Limb (tissue), 2 donors: ENCODE data around the gene CALCOCO2.
"Not testable (repeated sequence)": the region's sequence is repeated elsewhere in the genome, so short reads cannot be mapped to it uniquely, and the experiment has no call there.

Experiments
- DNase-seq, 2 donors: peaks; one replicate each; pipeline ENCODE4 v3.0.0-alpha.2; 2016; ENCODE audit errors: extremely low spot score in 2 of 2

Gene CALCOCO2

GRCh38 chr17:48820936-48821335 is 9.9 kb upstream of the CALCOCO2 start:
- not testable (repeated sequence) for DNase-seq

- no peak for DNase-seq
Measured at GRCh38 chr17:48825446-48826381, 5.1 kb upstream of the CALCOCO2 start.

DNA sequence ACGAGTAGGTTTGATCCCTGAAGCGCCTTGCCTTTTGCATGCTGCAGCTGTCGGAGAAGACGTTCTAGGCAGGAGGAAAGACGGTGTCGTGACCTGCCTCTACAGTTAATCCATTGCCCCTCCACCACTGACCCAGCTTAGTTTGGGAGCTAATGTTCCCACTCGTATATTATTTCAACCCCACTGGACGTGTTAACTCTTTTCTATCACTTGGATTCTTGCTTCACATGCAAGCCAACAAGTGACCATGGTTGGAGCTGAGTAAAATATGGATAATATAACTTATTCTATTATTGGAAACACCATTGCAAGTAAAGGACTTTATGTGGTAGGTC is 681 bp downstream of the CALCOCO2 start:
- DNase-seq, result no peak

GRCh38 chr17:48834973-48835372 is 4.1 kb downstream of the CALCOCO2 start:
- DNase-seq, result no peak

DNA sequence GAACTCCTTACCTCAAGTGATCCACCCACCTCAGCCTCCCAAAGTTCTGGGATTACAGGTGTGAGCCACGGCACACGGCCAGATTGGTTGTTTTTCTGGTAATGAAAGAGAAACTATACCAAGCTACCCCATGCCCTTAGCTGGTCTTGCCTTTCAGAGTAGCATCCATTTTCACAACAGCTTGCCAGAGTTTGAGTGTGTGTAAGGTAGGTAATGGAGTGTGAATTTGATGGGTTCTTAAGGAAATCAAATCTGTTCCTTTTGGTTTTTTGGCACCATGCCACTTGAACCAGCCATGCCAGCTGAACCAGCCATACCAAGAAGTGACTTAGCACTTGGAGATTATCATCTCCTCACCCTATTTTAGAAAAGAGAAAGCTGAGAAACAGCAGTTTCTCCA is 5.1 kb downstream of the CALCOCO2 start:
- DNase-seq, result no peak

- not testable (repeated sequence) for DNase-seq
Measured at GRCh38 chr17:48837458-48837857, 6.6 kb downstream of the CALCOCO2 start.

- no peak for DNase-seq
Measured at GRCh38 chr17:48840441-48840840, 9.6 kb downstream of the CALCOCO2 start.

- DNase-seq, result no peak
Measured at GRCh38 chr17:48841395-48841831, 10.6 kb downstream of the CALCOCO2 start.

DNA sequence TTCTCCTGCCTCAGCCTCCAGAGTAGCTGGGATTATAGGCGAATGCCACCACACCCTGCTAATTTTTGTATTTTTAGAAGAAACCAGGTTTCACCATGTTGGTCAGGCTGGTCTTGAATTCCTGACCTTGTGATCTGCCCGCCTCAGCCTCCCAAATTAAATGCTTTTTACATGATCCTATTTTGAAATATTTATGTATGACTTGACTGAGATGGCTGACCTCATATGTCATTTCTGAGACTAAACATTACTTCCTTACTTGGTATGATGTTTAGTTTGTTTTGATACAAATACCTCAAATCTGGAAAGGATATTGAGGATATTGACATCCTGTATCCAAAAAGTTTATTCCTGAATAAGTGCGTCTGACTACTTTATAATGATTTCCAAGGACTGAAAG is 11.9 kb downstream of the CALCOCO2 start:
- DNase-seq, result no peak

- no peak for DNase-seq
Measured at GRCh38 chr17:48843187-48843900, 12.5 kb downstream of the CALCOCO2 start.

DNA sequence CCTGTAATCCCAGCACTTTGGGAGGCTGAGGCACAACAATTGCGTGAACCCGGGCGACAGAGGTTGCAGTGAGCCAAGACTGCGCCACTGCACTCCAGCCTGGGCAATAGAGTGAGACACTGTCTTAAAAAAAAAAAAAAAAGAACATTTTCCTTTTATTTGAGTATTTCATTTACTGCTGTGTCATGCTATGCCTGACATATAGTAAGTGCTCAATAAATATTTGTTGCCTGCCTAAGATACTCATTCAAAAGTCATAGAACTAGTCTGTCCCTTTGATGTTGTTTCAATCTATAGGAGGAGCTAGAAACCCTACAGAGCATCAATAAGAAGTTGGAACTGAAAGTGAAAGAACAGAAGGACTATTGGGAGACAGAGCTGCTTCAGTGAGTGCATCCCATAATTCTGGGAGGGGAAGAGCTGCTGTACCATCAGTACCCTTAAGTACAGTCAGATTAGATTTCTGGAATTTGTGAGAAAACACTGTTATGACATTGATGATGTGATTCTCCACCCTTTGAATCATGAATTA is 20.0 kb downstream of the CALCOCO2 start:
- no peak for DNase-seq

- no peak for DNase-seq
Measured at GRCh38 chr17:48854774-48855476, 24.1 kb downstream of the CALCOCO2 start.

DNA sequence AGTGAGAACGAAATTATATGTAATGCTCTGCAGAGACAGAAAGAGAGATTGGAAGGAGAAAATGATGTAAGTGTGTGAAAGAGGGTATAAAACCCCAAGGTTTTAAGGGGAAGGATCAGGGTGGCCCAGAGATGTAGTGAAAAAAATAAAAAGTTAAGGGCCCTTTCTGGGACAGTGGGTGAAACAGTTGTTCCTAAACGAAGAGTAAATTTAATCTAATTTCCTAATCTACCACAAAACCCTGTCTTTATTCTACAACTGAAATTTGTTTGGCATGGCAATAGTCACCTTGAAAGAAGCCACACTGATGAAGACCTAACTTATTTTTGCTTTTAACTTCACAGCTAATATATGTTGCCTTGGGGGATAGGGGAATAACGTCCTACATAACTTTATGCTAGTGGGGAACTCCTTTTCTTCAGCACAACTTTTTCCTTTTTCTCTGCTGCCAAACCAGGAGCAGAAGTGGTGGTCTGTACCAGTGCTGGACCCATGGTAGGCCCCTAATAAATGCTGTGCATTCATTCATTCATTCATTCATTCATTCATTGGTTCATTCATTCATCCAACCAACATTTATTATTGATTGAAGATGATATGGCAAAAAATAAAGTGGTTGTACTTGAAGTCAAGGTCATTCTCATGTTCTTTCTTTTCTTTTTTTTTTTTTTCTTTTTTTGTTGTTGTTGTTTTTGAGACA is 25.4 kb downstream of the CALCOCO2 start:
- no peak for DNase-seq

- no peak for DNase-seq
Measured at GRCh38 chr17:48860034-48860433, 29.2 kb downstream of the CALCOCO2 start.

DNA sequence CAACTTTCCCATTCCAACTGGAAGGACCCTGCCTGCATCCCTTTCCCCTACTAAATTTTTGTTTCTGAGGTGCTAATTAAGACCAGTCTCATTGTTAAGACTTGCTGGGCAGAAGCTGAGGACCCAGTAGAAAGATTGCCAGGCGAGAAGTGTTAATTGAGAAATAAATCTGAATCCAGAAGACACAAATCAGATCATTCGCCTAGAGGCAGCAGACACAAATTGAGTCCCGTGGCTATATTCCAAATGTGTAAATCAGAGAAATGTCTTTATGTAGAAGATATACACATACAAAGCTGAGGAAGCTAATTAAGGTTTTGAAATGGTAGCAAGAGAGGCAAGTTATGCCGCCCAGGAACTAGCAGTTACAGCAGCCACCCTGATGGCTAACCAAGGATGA is 29.6 kb downstream of the CALCOCO2 start:
- DNase-seq, result no peak

DNA sequence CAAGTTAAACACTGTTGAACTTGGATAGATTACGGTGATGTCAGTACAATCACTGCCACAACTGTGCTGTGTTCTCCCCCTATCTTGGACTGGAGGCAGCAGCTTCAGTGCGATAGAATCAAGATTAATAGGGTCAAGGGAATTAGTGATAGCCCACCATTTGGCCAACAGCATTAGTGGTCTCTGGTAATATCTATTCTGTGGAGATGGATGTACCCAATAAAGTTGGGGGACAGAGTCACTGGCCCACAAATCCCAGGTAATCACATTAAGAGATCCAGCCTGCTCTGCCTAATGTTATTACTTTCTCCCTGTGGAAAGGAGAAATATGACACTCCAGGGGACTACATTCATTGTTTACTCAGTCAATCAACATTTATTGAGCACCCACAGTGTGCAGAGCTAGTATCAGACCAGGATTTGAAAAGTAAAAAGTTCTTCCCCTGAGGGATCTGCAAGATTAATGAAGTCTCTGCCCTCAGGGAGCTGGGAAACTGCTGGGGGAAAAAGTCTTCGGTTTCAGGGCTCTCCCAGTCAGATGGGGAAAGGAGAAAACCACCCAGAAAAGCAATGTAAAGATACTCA is 38.2 kb downstream of the CALCOCO2 start:
- DNase-seq, result no peak

DNA sequence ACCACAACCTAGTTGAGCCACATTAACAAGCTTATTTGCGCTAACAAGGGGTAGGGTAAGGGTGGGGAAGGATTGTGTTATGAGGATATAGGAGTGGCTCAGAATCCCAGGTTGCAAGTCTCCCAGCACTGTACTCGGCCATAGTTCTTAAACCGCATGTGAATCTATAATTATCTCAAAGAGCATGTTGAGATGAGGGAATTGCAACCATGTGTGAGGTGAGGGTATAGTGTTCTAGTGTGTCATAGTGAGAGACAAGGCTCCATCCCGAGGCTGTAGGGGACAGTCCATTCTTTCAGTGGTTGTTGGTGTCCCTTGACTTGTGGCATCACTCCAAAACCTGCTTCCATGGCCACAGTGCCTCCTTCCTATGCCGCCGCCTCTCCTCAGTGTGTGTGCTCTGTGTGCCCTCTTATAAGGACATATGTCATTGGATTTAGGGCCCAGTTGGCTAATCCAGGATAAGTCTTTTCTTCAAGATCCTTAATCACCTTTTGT is 39.0 kb downstream of the CALCOCO2 start:
- DNase-seq, result no peak

GRCh38 chr17:48871035-48871550 is 40.3 kb downstream of the CALCOCO2 start:
- no peak for DNase-seq

DNA sequence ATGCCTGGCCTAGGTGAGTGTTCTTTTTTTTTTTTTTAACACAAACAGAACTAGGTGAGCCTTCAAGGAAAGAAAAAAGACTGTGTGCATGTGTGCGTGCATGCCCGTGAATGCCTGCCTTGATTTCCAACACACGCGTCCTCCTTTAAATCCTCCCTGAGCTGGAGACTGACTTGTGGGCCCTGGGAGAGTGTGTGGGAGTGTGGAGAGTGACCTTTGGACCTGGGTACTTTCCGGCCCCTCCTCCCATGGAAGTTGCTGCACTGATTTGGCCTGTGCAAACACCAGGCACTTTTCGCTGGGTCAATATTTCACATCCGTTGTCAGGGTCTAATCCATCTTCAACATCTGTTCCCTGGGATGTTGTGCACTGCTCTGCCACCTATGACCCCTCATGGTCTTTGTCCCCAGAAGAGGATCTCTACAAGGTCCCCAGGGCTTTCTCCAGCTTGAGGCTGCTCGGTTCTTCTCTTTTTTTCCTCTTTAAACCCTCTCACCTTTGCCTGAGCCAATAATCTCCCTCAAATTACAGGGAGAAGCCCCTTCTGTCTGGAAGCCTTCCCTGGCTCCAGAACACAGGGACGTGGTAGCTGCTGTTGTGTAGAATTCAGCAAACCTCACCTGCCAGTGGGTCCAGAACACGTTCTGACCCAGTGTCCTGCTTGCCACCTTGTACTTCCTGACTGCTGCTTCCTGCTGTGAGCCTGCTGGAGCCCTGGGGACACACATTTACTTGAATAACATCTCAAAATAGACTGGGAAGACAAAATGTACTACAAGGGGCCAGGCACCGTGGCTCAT is 40.9 kb downstream of the CALCOCO2 start:
- no peak for DNase-seq

- DNase-seq, result not testable (repeated sequence)
Measured at GRCh38 chr17:48872409-48872808, 41.6 kb downstream of the CALCOCO2 start.
